ENCODE data around the gene LIM2.

DNA sequence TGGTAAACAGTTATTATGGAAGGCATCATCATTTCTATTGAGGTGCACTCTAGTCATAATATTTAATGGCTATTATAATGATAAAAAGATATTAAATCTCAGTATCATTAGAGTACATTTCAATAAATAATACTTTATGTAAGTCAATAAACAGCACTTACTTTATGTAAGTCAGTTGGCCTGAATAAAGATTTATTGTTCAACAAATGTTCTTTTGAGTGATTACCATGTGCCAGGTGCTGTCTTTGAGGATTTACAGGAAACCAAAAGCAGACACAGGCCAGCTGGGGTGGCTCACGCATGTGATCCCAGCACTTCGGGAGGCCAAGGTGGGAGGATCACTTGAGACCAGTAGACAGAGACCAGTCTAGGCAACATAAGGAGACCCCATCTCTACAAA, 10.4 kb downstream of the LIM2 start:
- TF ChIP-seq POLR2AphosphoS5 (IDR thresholded peaks at IDR 0.05; ENCODE audit: low read depth, low read length) (no peak), POLR2A (IDR thresholded peaks at IDR 0.05; ENCODE audit: low read depth, low read length) (no peak), TAF1 (IDR thresholded peaks at IDR 0.05; ENCODE audit: low read depth, low read length) (no peak), SPI1 (IDR thresholded peaks at IDR 0.05; ENCODE audit: low read depth, low read length) (no peak), POU2F2 (IDR thresholded peaks at IDR 0.05; ENCODE audit: low read depth, low read length) (no peak), PAX5 (IDR thresholded peaks at IDR 0.05; ENCODE audit: insufficient read depth, low read length, severe bottlenecking) (no peak)

All from GM12891 (cell line).